HG02610 (cell line): ENCODE measurements around the gene KIF13A.
"Not testable (repeated sequence)": the region's sequence is repeated elsewhere in the genome, so short reads cannot be mapped to it uniquely, and the experiment has no call there.

ENCODE experiments used
- ATAC-seq: cut with Tn5 transposase; IDR thresholded peaks from one replicate; pipeline ENCODE4 v1.9.1; 2021; ENCODE audit warnings: mild to moderate bottlenecking, moderate library complexity; ENCODE audit not compliant: unreplicated experiment

The KIF13A gene

DNA sequence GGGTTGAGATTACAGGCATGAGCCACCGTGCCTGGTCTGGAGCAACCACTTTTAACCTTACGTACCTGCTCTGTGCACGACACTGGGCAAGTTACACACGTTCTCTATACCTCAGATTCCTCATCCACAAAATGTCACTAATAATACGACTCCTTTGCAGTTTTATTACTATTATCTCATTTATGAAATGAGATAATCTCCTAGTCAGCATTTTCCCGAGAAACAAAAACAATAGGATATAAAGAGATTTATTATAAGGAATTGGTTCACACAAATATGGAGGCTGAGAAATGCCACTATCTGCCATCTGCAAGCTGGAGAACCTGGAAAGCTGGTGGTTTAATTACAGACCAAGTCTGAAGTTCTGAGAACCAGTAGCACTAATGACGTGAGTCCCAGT, 12.0 kb upstream of the KIF13A start:
- ATAC-seq: no peak

DNA sequence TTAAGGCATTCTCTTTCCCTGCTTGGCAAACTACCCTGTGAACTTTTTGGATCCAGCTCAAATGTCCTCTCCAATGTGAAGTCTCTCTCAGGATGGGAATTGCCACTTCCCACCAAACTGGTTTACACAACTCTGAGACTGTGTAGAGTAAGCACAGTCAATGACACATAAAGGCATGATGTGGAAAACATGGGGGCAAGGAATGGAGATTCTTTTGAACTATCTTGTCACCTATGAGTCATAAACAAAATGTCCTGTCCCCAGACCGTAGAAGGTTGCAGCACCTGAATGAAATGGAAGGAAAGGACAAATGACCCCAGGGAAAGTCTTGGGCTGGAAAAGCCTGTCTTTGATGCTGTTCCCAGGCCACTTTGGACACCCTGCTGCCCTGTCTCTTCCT, 11.0 kb upstream of the KIF13A start:
- ATAC-seq: no peak

DNA sequence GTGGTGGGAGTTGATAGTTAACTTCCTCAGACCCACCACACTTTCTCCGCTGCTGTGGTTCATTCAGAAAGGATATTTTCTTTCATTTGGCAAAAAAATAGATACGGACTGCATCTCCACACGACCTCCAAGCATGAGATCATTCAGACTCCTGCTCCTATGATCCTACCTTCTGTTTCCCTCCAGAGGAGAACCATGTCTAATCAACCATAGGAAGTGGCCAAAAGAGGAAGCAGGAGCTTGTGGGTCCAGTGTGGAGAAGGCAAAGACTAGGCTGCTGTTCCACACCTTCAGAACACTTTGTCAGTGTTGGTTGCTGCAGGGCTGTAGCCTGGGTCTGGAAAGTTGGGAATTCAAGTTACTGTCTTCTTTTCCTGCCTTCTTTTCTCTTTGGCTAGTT, 10.6 kb upstream of the KIF13A start:
- ATAC-seq: no peak

DNA sequence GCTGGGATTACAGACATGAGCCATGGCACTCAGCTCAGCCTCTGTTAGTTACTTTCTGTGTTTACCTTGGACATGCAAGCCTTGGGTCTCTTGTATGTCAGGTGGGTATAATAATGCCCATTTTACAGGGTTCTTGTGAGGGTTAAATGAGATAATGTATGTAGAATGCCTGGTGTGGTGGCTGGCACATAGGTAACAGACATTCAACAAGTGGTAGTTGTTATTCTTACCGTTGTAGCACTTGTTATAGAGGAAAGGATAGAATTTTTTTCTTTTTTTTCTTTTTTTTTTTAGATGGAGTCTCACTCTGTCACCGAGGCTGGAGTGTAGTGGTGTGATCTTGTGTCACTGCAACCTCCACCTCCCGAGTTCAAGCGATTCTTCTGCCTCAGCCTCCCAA, 8.0 kb upstream of the KIF13A start:
- no peak for ATAC-seq

DNA sequence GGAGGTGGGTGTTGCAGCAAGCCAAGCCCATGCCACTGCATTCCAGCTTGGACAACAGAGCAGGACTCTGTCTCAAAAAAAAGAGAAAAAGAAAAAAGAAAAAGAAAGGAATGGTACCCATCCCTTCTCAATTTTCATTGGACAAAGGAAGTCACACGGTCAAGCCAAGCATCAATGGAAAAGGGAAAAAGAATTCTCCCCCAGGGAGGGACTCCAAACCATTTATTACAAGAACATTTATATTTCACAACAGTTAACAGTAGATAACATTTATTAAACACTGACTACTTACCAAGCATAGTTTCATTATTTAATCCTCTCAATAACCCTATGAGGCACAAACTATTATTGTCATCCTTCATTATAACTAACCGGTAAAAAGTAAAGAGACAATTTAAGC, 6.6 kb upstream of the KIF13A start:
- no peak for ATAC-seq

DNA sequence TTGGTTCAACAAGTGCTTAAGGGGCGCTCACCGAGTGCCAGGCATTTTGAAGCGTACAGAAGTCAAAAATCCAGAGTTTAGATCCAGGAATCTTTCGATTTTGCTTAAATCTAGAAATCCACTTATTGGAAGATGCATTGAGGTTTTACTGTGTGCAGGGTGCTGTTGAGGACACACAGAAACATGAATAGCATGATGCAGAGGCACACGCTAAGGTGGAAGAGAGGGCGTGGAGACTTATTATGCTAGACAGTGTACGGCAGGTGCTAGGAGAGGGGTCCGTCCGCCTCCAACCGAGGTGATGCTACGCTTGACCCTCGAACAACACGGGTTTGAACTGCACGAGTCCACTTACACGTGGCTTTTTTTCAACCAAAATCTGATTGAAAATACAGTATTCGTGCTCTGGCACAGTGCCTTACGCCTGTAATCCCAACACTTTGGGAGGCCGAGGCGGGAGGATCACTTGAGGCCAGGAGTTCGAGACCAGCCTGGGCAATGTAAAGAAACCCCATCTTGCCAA, 1.0 kb upstream of the KIF13A start:
- ATAC-seq: no peak

DNA sequence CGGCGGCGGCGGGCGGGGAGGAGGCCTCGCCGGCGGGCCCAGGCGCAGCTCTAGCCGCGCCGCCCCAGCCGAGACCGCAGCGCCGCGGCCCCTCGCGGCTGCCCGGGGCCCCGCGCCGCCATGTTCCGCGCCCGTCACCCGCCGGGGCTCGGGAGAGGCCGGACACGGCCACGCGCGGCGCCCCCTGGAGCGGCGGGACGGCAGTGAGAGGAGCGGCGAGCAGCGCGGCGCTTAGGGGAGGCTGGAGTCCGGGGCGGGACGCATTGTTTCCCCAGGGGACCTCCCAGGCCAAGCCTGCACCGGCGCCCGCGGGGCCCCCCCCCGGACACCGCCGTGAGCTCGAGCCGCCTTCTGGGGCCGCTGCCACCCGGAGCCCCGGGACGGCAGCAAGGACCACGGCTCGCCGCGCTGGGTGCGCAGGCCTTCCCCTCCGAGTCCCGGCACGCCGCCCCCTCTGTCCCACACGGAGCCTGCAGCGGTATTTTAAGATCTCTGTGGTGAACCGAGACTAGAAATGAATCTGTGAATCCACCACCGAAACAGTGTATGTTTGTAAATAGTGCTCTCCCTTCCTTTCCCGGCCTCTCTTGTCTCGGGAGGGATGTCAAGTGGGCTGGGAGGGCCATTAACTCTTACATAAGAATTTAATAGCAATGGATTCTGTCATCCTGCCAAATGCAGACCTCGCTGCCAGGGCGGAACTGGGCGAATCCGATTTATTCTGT, 424 bp upstream of the KIF13A start:
- ATAC-seq: peak; percentile 91

DNA sequence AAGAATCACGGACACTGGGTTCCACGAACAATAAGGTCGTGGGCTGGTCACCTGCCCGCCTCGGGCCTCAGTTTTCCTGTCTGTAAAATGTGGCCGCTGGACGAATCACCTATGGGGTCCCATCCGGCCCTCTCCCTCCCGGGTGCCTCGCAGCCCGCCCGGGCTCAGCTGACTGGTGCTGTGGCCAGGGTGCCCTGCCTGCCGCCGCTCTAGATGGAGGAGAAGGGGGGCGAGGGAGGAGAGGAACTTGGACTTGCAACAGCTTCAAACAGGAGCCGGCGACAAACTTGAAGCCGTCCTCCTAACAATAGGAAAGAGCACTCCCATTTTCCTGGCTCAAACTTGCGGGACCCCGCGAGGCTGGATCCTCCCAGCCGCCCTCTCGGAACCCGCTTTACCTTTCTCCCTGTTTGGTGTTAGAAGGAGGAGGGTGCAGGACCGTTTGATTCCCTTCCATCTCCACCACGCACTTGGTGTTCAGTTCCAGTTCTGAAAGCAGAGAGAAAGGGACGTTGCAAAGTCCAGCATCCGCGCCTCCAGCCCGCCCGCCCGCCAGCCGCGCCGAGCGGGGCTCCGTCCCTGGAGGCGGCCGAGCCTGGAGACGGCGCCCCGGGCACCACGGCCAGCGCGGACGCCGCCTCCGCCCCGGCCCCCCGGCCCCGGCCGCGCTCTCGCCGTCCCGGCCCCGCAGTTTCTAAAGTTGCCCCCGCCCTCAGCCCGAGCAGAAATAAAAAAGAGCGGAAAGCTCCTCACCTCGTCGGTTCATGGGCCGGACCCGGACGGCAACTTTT, 584 bp downstream of the KIF13A start:
- ATAC-seq: peak; percentile 11

DNA sequence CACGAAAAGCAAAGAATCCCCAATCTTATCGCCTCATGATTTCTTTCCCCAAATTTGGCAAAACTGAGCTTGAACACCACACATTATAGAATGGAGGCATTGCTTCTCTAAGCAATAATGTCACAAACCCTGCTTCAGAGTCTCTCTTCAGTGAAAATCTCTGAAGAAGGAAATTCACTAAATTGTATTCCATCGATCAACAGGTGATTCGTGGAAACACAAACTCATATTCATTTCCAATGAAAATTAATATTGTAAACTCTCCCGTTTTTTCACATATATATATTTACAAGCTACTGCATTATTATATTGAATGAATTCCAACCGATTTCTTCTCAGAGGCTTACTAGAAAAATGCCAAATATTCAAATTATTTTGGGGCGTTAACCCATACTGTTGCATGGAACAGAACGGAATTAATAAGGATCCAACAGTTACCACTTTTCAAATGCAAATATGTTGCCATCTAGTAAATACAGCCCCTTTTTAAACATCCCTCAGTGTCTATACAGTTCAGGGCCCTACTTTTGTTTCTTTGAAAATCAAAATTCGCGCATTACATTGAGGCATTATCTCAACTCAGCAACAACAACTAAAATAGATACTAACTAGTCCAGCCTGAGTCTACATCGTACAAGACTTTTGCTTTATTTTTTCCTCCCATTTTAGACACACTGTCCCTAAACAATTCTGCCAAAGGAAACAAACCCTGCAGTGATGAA, 1.3 kb downstream of the KIF13A start:
- no peak for ATAC-seq

DNA sequence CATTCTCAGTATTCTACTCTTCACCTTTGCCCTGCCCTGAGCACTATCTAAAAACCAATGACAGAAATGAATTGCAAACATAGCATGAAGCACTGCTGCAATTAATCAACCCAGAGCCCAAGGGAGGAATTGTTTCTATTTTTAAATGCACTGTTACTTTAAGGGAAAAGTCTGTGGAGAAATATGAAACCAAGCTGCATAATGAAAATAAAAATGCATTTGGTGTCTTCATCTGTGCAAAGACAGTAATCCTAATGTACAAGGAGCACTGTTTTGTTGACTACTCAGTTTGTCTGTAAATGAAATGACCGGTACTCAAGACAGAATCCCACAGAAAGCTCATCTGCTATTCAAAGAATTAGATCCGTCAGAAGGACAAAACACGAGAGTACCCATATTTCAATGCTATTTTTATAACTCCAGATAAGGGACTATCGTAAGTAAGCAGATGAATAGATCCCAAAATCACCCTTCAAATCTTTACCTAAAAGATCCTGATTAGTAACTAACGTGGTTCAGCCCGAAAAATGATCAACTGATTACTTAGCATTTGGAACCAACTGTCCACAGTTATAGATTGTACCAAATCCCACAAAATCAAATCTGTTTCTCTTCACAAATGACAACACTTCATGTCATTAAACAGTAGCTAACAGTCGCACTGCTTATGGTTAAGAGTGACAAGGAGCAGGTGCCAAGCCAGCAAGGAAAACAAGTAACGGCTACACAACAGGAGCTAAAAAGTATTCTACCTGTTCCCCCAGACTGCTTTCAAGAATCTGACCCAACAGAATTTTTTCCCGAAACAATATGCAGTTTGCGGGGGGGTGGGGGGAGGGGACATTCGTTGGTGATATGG, 2.4 kb downstream of the KIF13A start:
- ATAC-seq: no peak

DNA sequence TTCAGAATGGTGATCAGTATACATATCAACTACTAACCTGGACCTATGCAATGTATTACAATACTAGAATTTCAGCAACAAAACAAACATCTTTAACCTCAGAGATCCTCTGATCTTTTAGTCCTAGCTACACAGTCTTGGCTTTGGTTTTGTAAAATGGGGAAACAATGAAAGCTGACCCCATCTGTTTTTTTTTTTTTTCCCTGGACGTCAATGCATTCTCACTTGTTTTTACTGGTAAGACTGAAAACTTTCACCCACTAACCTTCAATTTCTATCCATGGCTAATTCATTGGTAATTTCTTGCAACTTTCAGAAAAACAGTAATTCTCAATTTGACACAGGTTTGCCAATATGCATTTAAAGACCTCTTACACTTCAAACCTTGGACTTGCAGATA, 3.0 kb downstream of the KIF13A start:
- no peak for ATAC-seq

DNA sequence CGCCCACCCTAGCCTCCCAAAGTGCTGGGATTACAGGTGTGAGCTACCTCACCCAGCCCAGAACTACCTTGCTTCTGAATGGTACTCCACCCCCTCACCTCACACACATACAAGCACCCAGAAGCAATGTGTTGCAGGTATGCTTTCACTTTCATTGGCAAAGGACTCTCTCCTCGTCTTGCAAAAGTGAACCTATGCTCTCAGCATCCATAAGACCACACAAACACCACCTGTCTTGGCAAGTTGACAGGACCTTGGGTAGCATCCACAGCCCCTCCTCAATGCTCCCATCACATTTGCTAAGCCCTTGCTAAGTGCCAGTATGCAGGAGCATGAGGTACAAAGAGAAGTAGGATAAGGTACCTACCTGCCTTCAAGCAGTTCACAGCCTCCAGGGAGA, 3.7 kb downstream of the KIF13A start:
- ATAC-seq: no peak

DNA sequence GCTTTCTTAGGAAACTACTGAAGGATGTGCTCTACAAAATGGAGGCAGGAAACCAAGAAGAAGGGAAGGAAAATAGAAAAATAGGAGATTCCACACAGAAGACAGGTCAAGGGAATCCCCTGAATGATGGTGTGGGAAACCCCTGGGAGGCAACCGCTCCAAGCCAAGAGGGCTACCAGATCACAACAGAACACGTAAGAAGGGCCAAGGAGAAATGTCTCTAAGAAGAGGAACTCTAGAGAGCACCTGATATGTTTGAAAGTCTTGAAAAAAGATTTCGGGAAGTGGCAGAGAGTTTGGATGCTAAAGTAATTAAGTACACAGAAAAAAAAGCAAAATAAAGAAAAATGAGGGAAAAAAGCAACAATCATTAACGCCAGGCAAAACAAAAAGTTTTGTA, 7.1 kb downstream of the KIF13A start:
- ATAC-seq: no peak

DNA sequence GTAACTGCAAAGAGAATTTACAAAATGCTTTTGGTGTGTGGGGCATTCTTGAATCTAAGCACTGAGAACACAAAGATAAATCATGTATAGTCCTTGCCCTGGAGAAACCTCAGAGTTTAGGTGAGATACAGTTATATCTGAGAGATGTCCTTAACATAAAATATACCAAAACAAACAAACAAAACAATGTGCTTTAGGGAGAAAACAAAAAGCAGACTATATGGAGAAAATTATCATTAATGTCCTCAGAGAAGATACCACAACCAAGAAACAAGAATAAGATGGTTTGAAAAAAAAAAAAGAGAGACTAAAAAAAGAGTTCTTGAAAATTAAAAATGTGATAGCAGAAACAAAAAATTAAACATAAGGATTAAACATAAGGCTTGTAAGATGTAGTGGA, 8.0 kb downstream of the KIF13A start:
- no peak for ATAC-seq

DNA sequence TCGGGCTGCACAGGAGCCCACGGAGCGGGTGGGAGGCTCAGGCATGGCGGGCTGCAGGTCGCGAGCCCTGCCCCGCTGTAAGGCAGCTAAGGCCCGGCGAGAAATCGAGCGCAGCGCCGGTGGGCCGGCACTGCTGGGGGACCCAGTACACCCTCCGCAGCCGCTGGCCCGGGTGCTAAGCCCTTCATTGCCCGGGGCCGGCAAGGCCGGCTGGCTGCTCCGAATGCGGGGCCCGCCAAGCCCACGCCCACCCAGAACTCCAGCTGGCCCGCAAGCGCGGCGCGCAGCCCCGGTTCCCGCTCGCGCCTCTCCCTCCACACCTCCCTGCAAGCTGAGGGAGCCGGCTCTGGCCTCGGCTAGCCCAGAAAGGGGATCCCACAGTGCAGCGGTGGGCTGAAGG, 11.2 kb downstream of the KIF13A start:
- ATAC-seq: not testable (repeated sequence)

DNA sequence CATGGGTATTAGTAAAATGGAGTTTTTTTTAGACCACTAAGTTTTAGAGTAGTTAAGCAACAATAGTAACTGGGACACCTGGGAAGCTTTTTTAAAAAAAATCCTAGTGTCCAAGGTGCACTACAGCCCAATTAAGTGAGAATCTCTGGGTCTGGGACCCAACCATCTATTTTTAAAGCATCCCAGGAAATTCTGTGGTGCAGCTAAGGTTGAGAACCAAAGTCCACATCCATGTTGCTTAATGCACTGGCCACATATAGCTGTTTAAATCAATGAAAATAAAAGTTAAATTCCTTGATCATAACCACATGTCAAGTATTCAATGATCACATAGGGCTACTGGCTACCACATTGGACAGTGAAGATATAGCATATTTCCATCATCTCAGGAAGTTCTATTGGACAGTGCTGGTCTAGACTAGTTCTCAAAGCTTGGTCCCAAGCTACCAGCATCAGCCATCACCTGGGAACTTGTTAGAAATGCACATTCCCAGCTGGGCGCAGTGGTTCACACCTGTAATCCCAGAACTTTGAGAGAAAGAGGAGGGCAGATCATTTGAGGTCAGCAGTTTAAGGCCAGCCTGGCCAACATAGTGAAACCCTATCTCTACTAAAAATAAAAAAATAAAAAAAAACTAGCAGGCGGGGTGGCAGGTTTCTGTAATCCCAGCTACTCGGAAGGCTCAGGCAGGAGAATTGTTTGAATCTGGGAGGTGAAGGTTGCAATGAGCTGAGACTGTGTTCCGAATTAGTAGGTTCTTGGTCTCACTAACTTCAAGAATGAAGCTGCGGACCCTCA, 12.7 kb downstream of the KIF13A start:
- ATAC-seq: no peak

DNA sequence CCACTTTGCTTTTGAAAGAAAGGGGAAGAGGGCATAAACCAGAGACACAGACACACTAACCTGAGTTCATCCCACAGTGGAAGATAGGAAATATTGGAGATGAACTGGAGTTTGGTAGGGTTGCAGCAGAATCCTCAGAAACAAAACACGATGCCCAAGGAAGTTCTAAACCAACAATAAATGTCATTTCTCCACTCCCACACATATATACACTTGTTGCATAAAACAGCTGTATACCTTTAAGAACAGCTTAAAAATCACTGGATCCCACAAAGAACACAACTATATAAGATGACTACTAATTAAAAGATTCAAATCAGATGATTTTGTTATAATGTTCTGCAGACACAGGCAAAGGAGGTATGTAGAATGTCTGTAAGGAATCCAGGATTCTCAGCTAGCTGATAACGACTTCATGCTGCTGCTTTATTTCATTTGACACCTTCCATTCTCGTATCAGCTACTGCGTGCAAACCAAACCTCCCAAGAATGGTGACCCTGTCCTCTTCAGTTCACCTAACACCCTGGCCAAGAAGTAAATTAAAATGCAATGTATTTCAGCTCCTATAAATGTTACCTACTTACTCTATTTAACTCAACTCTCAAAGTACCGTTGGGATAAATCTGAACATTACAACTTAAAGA, 14.3 kb downstream of the KIF13A start:
- ATAC-seq: no peak

DNA sequence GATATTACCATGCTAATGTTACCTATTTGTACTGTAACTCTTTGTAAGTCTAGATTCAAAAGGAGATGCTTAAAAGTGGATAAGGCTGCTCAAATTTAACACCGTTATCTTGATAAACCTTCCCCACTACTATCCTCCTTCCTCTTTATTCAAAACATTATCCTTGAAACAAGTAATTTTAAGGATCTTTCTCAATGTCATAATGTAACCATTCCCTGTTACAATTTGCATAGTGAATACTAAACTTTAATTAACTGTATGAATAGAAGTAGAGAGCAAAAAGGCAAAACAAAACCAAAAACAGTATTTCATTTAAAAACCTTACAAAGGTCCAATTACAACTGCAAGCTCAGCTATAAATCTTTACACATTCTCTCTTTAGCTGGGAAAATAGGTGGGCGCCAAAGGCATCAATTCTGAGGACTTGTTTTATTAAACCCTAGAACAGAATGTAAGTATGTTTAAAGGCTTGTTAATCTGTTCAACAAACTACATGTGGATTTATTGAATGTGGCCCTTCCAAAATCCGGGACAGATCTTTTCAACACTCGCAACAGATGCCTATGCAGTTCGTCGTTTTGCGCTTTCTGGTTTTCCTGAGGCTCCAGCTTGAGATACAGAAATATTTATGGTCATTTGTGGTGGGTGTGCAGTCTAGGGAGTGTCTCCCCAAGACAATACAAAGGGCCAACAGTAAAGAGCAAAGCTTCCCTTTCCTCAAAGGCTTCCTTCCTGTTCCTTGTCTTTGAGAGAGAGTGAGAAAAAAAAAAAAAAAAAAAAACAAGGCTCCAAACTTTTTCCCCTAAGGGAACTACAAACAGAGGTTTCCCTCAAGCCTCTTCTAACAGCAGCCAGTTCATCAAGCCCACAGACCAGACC, 15.1 kb downstream of the KIF13A start:
- no peak for ATAC-seq
